Astrocyte of the spinal cord (primary cell): ENCODE results near the gene KHSRP.

Experiments used
- DNase-seq: peaks from one replicate; pipeline ENCODE4 v3.0.0; 2011; ENCODE audit warnings: low read depth, low spot score
- H3K4me3 ChIP-seq: 2 replicates; pipeline ENCODE4 v1.5.1; 2011; ENCODE audit warnings: low read depth, mild to moderate bottlenecking, low read length, moderate library complexity
- CTCF ChIP-seq: IDR thresholded peaks from 2 replicates; pipeline ENCODE4 v1.5.1; 2012; ENCODE audit warnings: low read depth, mild to moderate bottlenecking, low read length, inconsistent platforms
- in situ Hi-C: cut with HindIII; loops from 2 replicates; pipeline ENCODE4 v1.10.0; 2017; ENCODE audit warnings: low sequenced_read_pairs

The KHSRP gene

GRCh38 chr19:6452223-6452614 lies 27.6 kb upstream of the KHSRP start:
- in situ Hi-C loops, result no loop called here
- DNase-seq, result no peak

DNA sequence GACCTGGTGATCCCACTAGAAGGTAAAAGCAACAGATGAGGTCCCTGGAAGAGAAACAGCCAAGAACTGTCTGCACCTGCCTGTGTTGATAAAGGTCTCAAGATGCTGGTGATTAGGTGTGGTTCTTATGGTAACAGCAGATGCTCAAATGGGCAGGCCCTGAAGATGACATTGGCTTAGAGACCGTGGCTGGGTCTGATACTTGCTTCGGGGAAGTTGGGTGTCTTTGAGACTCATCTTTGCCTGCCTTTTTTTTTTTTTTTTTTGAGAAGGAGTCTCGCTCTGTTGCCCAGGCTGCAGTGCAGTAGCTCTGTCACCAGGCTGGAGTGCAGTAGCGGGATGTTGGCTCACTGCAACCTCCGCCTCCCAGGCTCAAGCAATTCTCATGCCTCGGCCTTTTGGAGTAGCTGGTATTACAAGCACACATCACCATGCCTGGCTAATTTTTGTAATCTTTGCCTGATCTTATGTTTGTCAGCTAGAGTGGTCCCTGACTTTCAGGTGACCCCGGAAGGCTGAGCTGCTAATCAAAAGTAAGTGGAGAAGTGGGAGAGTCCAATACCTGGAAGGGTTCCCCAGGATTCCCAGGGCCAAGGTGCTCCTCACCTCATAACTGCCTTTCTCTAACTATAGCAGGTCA lies 27.1 kb upstream of the KHSRP start:
- no peak for DNase-seq
- in situ Hi-C loops, result no loop called here
- H3K4me3 ChIP-seq, result no peak overlapping the region
- no peak for TF ChIP-seq CTCF

More at GRCh38 chr19:6452223-6452614, 27.6 kb upstream of the KHSRP start:
- TF ChIP-seq CTCF, result no peak
- no peak overlapping the region for H3K4me3 ChIP-seq

DNA sequence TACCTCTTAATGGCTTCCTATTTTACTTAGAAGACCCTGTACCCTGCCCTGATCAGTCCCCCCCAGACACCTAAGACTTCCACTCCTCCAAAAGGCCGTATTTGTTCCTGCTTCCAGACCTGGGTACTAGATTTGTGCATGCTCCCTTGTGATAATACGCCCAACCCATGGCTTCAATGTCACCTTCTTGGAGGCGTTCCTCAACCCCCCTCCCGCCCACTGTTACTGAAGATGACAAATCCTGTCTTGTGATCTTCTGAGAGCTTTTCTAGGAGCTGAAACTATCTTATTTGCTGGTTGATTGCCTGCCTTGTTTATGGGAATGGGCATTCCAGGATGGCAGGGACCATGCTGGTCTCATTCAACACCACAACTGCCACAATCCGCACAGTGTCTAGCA lies 25.6 kb upstream of the KHSRP start:
- TF ChIP-seq CTCF, result no peak
- in situ Hi-C loops, result no loop called here
- H3K4me3 ChIP-seq, result no peak overlapping the region
- no peak for DNase-seq

DNA sequence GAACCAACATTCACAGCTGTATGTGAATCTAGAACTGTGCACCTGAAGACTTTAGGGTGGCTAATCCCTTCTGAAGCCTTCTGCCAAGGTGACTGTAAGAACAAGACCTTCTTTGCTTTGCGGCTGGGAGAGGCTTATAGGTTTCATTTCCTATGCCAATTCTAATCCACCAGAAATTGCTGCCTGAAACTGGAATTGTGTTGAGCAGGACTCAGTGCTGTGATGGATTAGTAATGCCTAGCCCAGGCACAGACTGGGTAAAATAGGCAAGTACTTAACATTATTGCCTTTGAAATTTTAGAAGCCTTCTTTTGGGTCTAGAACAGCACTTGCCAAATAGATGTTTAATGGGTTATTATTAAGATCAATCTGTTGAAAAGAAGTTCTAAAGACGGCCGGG lies 23.4 kb upstream of the KHSRP start:
- DNase-seq, result no peak
- no peak overlapping the region for H3K4me3 ChIP-seq
- TF ChIP-seq CTCF, result no peak
- in situ Hi-C loops, result no loop called here

- DNase-seq, result no peak
- H3K4me3 ChIP-seq, result no peak overlapping the region
- TF ChIP-seq CTCF, result no peak
- in situ Hi-C loops, result no loop called here
Measured at GRCh38 chr19:6446452-6446851, 21.8 kb upstream of the KHSRP start.

- in situ Hi-C loops, result no loop called here
- no peak for TF ChIP-seq CTCF
- no peak for DNase-seq
- H3K4me3 ChIP-seq, result no peak overlapping the region
Measured at GRCh38 chr19:6443986-6444385, 19.4 kb upstream of the KHSRP start.
